Stimulated activated CD4-positive, alpha-beta T cell treated with anti-CD3 and anti-CD28 coated beads, Interleukin-4, amount 100 ng/mL, for 48 hours (primary cell): ENCODE measurements around the gene KRTAP4-6.
"Not testable (repeated sequence)": the region's sequence is repeated elsewhere in the genome, so short reads cannot be mapped to it uniquely, and the experiment has no call there.

Experiments used
- DNase-seq, 2 donors: peaks; one replicate each; pipeline ENCODE4 v3.0.0-alpha.2; 2020; ENCODE audit warnings: low read depth in 2 of 2

KRTAP4-6 gene

DNA sequence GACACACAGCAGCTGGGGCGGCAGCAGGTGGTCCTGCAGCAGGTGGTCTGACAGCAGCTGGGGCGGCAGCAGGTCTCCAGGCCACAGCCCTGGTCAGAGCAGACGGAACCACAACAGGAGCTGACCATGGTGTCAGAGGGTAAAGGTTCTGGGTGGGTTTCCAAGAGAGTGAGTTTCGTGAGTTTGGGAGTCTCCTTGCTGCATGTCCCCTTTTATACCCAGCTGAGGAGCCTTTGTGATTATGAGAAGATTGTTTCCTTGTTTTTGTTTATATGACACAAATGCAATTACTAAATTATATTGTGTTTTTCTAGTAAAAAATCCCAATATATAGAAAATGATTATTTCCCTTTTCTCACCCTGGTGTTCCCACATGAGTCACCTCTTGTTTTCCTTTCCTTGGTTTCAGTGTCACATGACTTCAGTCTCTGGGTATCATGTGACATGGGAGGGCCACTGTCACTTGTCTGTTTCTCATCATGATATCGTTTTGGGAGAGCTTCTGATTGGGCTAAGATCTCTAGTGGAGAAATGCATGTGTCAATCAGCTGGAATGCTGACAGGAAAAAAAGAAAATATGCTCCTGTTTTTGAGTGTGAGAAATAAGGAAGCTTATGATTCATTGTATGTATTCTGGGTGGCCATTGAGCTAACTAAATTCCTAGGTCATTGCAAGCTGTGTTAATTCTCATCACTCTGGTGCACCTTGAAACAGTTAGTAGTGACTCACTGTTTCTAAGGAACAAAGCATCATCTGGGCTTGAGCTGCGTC, at the start of gene KRTAP4-6:
TSS of gene KRTAP4-6 (minus strand) at position 185 of the 772 bp plus-strand sequence. CDS start at position 128, 57 bp downstream.
- DNase-seq, result no peak

DNA sequence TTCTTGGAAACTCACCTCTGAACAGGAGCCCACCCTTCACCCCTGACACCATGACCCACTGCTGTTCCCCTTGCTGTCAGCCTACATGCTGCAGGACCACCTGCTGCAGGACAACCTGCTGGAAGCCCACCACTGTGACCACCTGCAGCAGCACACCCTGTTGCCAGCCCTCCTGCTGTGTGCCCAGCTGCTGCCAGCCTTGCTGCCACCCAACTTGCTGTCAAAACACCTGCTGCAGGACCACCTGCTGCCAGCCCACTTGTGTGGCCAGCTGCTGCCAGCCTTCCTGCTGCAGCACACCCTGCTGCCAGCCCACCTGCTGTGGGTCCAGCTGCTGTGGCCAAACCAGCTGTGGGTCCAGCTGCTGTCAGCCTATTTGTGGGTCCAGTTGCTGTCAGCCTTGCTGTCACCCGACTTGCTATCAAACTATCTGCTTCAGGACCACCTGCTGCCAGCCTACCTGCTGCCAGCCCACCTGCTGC, 49.5 kb upstream of the KRTAP4-6 start, which contains the start of gene KRTAP9-1:
TSS of gene KRTAP9-1 (plus strand) at position 51 of the 482 bp plus-strand sequence. CDS start at position 51, 0 bp downstream.
- DNase-seq, result not testable (repeated sequence)

DNA sequence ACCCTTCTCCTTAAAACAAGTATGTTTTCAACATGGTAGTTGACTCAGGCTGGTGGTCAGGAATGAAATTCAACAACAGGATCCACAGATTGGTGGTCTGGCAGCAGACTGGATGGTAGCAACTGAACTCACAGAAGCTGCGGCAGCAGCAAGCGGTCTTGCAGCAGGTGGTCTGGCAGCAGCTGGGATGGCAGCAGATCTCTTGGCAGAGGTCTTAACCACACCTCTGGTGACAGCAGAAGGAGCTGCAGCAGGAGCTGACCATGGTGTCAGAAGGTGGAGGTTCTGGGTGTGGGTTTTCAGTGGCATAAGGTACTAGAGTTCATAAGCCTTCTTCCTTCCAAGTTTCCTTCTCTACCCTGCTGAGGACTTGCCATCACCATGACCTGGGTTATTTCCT, 46.5 kb upstream of the KRTAP4-6 start:
- DNase-seq, result no peak

DNA sequence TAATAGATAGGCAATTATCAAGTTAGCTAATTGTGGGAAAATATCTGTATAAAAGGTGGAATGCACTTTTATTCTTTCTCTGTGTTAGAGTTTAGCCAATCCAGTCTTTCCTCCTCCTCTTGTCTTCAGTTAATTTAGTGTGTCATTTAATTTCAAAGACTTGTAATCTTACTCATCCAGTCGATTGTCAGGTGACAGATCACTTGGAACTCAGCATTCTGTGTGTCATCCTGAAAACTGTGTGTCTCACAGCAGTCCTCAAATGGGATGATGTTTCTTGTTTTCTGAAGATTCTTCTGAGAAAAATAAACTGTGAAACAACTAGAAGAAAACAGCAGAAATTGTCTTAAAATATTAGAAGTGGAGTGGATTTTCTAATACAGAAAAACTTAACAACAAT, 44.7 kb upstream of the KRTAP4-6 start:
- DNase-seq, result no peak

DNA sequence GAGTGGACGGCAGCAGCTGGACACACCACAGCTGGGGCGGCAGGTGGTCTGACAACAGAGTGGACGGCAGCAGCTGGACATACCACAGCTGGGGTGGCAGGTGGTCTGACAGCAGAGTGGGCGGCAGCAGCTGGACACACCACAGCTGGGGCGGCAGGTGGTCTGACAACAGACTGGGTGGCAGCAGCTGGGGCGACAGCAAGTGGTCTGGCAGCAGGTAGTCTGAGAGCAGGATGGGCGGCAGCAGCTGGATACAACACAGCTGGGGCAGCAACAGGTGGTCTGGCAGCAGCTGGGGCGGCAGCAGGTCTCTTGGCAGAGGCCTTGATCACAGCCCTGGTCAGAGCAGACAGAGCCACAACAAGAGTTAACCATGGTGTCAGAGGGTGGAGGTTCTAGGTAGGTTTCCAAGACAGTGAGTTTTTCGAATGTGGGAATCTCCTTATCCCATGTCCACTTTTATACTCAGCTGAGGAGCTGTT, 44.2 kb upstream of the KRTAP4-6 start, which contains the start of gene KRTAP4-1:
TSS of gene KRTAP4-1 (minus strand) at position 432 of the 482 bp plus-strand sequence. CDS start at position 375, 57 bp downstream.
- DNase-seq, result no peak

DNA sequence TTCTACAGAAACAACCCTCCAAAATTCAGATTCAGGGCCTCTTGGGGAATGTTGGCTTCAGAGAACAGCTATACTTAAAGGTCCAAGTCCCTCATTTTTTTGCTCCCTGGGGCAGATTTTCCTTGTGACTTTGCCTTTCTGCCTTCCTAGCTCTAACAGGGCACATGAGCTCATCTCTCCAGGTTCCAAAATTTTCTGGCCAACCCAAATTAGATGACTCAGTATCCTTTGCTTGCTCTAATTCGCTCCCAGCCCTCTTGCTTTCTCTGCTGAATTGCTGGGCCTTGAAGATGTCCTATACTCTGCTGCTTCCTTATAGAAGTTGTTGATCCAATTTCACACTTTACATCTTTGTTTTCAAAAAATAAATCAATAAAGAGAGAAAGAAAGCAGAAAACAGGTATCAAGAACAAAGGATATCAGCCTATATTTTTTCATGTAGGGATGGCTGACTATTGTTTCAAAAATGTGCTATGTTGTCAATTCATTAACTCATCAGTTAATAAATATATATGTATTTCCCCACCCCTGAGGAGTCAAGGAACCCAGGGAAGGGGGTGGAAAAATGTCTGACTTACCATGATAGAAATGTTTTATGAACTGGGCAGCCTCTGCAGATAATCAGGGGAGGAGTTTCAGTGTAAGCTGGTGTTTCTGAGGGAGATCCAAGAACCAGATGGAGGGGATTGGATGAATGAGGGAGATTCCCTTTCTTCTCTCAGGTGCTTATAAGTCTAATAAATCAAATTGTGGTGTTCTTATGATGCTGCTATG, 38.7 kb upstream of the KRTAP4-6 start:
- no peak for DNase-seq

DNA sequence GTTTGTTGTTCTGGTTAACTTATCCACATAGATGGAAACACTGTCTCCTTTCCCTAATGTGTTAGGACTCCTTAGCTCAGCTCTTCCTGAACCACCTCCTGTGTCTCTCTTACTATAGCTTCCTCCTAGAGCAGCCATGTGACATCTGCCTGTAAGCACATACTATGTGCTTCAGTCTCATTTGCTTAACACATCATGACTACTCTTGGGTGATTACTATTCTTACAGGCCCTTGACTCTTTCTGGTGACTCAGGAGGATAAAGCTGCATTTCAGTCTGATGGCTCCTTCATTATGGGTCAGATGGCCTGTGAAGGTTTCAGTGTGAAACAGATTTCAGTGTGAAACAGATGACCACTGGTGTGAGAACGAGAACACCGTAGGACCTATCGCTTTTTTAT, 38.0 kb upstream of the KRTAP4-6 start:
- no peak for DNase-seq

DNA sequence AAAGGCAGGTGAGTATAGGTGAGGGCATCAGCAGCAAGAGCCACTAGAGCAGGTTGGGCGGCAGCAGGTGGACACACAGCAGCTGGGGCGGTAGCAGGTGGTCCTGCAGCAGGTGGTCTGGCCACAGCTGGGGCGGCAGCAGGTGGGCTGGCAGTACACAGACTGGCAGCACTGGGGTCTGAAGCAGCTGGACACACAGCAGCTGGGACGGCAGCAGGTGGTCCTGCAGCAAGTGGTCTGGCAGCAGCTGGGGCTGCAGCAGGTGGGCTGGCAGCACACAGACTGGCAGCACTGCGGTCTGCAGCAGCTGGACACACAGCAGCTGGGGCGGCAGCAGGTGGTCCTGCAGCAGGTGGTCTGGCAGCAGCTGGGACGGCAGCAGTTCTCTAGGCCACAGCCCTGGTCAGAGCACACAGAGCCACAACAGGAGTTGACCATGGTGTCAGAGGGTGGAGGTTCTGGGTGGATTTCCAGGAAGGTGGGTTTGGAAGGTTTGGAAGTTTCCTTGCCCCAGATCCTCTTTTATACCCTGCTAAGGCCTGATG, 37.5 kb upstream of the KRTAP4-6 start, which contains the start of gene KRTAP4-2:
TSS of gene KRTAP4-2 (minus strand) at position 495 of the 545 bp plus-strand sequence. CDS start at position 438, 57 bp downstream.
- DNase-seq, result no peak

DNA sequence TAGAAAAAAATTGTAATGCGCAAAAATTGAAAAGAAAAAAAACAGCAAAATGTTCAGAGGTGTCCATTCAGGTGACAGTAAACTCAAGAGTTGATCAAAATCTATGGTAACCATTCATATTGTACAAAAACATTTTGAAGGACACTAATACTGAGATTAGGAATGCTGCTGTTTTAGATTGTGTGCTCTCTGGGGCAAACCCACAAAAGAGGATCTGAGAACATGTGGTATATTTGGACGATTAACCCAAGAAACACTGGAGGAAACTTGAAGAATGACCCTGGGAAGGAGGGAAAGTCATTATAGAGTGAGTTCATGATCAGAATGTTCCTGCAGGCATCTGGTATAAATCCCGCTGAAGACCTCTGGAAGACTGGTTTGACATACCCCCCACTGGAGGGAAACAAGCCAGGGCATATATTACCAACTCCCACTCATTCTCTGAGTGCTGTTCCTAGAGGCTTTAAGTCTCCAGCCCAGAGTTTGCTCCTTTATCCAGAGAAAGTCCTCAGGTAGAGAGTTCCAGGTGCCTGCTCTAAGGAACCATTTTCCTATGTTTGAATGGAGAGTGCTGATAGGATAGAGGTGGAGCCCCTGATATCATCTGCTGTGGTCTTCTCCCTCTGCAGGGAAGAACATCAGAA, 36.5 kb upstream of the KRTAP4-6 start:
- no peak for DNase-seq

DNA sequence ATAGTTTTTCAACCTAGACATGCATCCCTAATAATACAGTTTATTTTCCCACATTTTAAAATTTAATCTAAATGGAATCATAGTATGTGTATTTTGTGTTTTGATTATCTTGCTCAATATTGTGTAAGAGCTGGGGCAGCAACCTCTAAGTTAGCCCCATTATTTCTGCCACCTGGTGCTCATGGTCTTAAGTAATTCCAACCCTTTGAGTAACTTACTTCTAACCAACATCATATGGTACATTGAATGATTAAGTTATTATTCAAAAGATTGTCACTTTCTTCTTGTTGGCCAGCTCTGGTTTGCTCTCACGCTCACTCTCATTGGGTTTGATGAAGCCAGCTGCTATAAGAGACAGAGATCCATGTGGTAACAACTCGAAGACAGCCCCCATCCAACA, 31.5 kb upstream of the KRTAP4-6 start:
- no peak for DNase-seq

DNA sequence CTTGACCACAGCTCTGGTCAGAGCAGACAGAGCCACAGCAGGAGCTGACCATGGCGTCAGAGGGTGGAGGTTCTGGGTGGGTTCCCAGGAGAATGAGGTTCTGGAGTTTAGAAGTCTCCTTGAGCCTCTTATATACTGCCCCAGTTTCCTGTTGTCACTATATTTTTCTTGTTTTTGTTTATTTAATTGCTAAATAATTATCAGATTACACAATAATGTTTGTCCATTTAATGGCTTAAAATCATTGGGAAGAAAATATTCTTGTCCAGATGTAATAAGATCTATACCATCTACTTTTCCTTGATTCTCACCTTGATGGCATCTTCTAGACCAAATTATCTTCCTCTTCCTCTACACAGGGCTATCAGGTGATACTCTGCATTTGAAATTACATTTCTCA, 27.8 kb upstream of the KRTAP4-6 start, which contains the start of gene KRTAP4-3:
TSS of gene KRTAP4-3 (minus strand) at position 101 of the 400 bp plus-strand sequence. CDS start at position 52, 49 bp downstream.
- no peak for DNase-seq

DNA sequence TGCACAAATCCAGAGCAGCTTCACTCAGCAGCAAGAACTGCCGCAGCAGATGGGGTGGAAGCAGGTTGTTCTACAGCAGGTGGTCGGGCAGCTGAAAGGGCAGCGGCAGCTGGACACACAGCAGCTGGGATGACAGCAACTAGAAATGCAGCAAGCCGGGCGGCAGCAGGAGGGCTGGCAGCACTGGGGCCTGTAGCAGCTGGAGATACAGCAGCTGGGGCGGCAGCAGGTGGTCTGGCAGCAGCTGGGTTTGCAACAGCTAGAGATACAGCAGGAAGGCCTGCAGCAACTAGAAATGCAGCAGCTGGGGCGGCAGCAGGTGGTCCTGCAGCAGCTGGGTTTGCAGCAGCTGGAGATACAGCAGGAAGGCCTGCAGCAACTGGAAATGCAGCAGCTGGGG, 27.2 kb upstream of the KRTAP4-6 start:
- DNase-seq, result no peak

DNA sequence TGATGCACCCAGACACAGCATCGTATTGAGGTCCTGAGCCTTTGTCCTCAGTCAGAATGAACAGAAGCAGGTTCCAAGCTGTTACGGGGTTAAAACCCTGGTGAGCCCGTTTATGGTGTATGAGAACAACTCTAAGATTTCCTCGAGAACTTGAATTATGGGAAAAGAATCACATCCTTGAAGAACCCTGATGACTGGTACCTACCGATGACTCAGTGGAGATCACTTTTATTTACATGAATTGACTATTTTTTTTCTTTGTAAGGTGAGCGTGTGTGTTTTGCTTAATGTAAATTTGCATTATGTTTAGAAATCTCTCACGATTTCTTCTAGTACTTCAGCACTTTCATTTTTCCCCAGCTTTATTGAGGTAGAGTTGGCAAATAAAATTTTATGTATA, 23.5 kb upstream of the KRTAP4-6 start:
- no peak for DNase-seq

DNA sequence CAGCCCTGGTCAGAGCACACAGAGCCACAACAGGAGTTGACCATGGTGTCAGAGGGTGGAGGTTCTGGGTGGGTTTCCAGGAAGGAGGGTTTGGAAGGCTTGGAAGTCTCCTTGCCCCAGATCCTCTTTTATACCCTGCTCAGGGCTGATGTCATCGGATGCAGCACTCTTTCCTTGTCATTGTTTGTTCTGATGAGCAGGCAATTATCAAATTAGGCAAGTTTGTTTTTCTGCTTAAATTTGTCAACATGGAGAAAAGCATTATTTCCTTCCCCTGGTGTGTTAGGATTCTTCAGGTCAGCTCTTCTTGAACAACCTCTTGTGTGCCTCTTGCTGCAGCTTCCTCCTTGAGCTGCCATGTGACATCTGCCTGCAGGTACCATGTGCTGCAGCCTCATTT, 20.3 kb upstream of the KRTAP4-6 start, which contains the start of gene KRTAP4-4:
TSS of gene KRTAP4-4 (minus strand) at position 101 of the 400 bp plus-strand sequence. CDS start at position 44, 57 bp downstream.
- no peak for DNase-seq

DNA sequence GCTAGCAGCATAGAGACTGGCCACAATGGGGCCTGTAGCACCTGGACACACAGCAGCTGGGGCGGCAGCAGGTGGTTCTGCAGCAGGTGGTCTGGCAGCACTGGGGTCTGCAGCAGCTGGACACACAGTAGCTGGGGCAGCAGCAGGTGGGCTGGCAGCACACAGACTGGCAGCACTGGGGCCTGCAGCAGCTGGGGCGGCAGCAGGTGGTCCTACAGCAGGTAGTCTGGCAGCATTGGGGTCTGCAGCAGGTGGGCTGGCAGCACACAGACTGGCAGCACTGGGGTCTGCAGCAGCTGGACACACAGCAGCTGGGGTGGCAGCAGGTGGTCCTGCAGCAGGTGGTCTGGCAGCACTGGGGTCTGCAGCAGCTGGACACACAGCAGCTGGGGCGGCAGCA, 19.8 kb upstream of the KRTAP4-6 start:
- DNase-seq, result not testable (repeated sequence)

DNA sequence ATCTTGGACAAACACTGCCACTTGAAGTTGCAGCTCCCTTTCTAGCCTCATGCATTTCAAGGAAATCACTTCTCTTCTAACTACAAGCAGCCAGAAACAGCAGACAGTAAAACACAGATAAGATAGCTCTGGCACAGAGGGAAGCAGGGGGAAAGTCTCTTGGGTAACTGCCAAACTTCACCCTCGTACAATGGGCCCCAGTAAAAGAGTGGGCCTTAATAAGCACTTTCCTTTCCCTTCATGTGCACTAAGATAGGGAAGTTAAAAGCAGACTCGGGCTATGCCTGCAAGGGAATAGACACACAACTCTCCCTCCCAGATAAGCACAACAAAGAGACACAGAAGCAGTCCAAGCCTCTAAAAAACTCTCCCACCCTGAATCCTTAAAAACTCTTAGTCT, 13.5 kb upstream of the KRTAP4-6 start:
- DNase-seq, result no peak

DNA sequence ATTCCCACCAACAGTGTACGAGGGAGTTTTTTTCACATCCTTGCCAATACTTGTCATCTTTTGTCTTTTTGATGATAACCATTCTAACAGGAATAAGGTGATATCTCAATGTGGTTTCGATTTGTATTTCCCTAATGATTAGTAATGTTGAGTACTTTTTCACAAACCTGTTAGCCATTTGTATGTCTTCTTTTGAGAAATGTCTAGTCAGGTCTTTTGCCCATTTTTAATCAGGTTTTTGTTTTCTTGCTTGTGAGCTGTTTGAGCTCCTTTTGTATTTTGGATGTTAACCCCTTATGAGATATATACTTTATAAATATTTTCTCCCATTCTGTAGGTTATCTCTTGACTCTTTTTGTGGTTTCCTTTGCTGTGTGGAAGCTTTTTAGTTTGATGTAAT, 11.2 kb upstream of the KRTAP4-6 start:
- no peak for DNase-seq

DNA sequence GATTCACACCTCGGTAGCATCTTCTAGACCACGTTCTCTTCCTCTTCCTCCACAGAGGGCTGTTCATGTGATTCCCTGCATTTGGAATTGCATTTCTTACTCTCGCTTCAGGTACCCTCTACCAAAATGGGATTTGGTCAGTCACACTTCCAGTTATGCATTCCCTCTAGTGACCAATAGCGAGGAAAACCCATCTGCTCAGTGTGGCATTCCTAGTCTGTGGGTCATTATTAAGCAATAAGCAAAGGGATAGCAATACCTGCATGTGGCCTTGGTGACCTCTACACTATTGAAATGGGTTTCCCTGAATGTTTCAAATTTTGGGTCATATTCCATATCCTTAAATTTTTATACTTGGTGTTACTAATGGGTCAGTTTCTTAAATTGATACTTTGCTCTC, 9.7 kb upstream of the KRTAP4-6 start:
- DNase-seq, result no peak

DNA sequence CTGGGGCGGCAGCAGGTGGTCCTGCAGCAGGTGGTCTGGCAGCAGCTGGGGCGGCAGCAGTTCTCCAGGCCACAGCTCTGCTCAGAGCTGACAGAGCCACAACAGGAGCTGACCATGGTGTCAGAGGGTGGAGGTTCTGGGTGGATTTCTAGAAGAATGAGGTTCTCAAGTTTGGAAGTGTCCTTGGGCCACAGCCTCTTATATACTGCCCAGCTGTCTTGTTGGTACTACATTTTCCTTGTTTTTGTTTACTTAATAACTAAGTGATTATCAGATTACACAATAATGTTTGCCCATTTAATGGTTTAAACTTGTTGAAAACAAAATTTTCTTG, 9.3 kb upstream of the KRTAP4-6 start, which contains the start of gene KRTAP4-5:
TSS of gene KRTAP4-5 (minus strand) at position 174 of the 334 bp plus-strand sequence. CDS start at position 116, 58 bp downstream.
- no peak for DNase-seq

DNA sequence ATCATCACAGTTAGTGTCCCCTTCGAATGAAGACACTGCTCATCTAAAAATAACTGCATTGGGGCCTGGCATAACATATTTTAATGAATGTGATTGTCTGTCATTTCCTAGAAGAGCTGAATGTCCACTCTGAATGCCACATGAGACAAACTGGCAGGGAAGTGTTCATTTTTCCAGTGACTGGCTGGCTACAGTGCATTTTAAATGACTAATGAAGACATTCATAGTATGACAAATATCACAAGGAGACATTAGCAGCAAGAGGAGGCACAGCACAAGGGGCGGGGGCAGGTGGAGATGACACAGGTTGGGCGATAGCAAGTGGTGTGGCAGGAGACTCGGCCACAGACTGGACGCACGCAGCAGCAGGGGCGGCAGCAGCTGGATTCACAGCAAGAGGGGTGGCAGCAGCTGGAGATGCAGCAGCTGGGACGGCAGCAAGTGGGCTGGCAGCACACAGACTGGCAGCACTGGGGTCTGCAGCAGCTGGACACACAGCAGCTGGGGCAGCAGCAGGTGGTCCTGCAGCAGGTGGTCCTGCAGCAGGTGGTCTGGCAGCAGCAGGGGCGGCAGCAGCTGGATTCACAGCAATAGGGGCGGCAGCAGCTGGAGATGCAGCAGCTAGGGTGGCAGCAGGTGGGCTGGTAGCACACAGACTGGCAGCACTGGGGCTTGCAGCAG, 8.8 kb upstream of the KRTAP4-6 start:
- DNase-seq, result not testable (repeated sequence)
